ENCODE measurements around the gene RALGPS2. TPM values are rescaled to one million over a fixed set of nuclear protein-coding genes. Genes with fewer than 3 reads are reported as not detected.

The RALGPS2 gene
- total and polyA plus RNA-seq, 2 of the 13 experiments (the other 11 are each of a cell fraction or from before 2014, with no cell fraction given), result 15.6 to 36.0 TPM

GRCh38 chr1:178682429-178682828 is 42.6 kb upstream of the RALGPS2 start (continued):
- TF ChIP-seq, protein P1, sequence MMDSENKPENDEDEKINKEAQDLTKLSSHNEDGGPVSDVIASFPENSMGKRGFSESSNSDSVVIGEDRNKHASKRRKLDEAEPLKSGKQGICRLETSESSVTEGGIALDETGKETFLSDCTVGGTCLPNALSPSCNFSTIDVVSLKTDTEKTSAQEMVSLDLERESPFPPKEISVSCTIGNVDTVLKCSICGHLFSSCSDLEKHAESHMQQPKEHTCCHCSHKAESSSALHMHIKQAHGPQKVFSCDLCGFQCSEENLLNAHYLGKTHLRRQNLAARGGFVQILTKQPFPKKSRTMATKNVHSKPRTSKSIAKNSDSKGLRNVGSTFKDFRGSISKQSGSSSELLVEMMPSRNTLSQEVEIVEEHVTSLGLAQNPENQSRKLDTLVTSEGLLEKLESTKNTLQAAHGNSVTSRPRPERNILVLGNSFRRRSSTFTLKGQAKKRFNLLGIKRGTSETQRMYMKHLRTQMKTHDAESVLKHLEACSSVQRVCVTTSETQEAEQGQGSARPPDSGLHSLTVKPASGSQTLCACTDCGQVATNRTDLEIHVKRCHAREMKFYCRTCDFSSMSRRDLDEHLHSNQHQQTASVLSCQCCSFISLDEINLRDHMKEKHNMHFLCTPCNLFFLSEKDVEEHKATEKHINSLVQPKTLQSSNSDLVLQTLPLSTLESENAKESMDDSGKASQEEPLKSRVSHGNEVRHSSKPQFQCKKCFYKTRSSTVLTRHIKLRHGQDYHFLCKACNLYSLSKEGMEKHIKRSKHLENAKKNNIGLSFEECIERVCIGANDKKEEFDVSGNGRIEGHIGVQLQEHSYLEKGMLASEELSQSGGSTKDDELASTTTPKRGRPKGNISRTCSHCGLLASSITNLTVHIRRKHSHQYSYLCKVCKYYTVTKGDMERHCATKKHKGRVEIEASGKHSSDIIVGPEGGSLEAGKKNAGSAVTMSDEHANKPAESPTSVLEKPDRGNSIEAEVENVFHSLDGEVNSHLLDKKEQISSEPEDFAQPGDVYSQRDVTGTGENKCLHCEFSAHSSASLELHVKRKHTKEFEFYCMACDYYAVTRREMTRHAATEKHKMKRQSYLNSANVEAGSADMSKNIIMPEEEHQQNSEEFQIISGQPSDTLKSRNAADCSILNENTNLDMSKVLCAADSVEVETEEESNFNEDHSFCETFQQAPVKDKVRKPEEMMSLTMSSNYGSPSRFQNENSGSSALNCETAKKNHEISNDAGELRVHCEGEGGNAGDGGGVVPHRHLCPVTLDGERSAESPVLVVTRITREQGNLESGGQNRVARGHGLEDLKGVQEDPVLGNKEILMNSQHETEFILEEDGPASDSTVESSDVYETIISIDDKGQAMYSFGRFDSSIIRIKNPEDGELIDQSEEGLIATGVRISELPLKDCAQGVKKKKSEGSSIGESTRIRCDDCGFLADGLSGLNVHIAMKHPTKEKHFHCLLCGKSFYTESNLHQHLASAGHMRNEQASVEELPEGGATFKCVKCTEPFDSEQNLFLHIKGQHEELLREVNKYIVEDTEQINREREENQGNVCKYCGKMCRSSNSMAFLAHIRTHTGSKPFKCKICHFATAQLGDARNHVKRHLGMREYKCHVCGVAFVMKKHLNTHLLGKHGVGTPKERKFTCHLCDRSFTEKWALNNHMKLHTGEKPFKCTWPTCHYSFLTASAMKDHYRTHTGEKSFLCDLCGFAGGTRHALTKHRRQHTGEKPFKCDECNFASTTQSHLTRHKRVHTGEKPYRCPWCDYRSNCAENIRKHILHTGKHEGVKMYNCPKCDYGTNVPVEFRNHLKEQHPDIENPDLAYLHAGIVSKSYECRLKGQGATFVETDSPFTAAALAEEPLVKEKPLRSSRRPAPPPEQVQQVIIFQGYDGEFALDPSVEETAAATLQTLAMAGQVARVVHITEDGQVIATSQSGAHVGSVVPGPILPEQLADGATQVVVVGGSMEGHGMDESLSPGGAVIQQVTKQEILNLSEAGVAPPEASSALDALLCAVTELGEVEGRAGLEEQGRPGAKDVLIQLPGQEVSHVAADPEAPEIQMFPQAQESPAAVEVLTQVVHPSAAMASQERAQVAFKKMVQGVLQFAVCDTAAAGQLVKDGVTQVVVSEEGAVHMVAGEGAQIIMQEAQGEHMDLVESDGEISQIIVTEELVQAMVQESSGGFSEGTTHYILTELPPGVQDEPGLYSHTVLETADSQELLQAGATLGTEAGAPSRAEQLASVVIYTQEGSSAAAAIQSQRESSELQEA (CRISPR knock-in tag; IDR thresholded peaks at IDR 0.05; ENCODE audit: not compliant biosample characterization), result no peak
- TF ChIP-seq ZNF101 (CRISPR knock-in tag; IDR thresholded peaks at IDR 0.05; ENCODE audit: borderline replicate concordance, low read depth) (no peak), ZNF33B (CRISPR knock-in tag; IDR thresholded peaks at IDR 0.05) (no peak), BCL6 (CRISPR knock-in tag; IDR thresholded peaks at IDR 0.05) (peak; percentile 95), ZNF597 (CRISPR knock-in tag; IDR thresholded peaks at IDR 0.05) (no peak), KDM5B (CRISPR knock-in tag; IDR thresholded peaks at IDR 0.05; ENCODE audit: borderline replicate concordance) (no peak), PRMT3 (CRISPR knock-in tag; IDR thresholded peaks at IDR 0.05; ENCODE audit: borderline replicate concordance, low read depth) (no peak), SSRP1 (CRISPR knock-in tag; IDR thresholded peaks at IDR 0.05) (no peak), ZFP37 (CRISPR knock-in tag; IDR thresholded peaks at IDR 0.05; ENCODE audit: borderline replicate concordance) (no peak), GMEB1 (CRISPR knock-in tag; IDR thresholded peaks at IDR 0.05; ENCODE audit: borderline replicate concordance) (no peak), NAIF1 (CRISPR knock-in tag; IDR thresholded peaks at IDR 0.05; ENCODE audit: borderline replicate concordance) (0 out of 2 replicates have a peak, but pooled peaks have one; percentile 49), SALL1 (CRISPR knock-in tag; IDR thresholded peaks at IDR 0.05) (peak; percentile 57; the same call in 1 of the 2 replicates), ZNF782 (CRISPR knock-in tag; IDR thresholded peaks at IDR 0.05; ENCODE audit: borderline replicate concordance) (no peak), LCORL (IDR thresholded peaks at IDR 0.05) (peak; percentile 82), LCORL (CRISPR knock-in tag; IDR thresholded peaks at IDR 0.05) (peak; percentile 80), ZC3H4 (CRISPR knock-in tag; IDR thresholded peaks at IDR 0.05; ENCODE audit: borderline replicate concordance) (no peak), ZNF382 (CRISPR knock-in tag; IDR thresholded peaks at IDR 0.05; ENCODE audit: borderline replicate concordance) (no peak), IRF2 (CRISPR knock-in tag; IDR thresholded peaks at IDR 0.05) (peak; percentile 51; the same call in 1 of the 2 replicates), BORCS8-MEF2B (CRISPR knock-in tag; IDR thresholded peaks at IDR 0.05) (no peak)

All from HepG2 (cell line).